ENCODE measurements around the gene AKAP5. TPM values are rescaled to one million over a fixed set of nuclear protein-coding genes. Genes with fewer than 3 reads are reported as not detected.
A peak's percentile ranks its signal among the peaks of the same experiment; 100 is the strongest.

The AKAP5 gene
- total and polyA plus RNA-seq, 2 donors (not counting 1 experiment from before 2014, with no cell fraction given) = 0.21 to 1.4 TPM

DNA sequence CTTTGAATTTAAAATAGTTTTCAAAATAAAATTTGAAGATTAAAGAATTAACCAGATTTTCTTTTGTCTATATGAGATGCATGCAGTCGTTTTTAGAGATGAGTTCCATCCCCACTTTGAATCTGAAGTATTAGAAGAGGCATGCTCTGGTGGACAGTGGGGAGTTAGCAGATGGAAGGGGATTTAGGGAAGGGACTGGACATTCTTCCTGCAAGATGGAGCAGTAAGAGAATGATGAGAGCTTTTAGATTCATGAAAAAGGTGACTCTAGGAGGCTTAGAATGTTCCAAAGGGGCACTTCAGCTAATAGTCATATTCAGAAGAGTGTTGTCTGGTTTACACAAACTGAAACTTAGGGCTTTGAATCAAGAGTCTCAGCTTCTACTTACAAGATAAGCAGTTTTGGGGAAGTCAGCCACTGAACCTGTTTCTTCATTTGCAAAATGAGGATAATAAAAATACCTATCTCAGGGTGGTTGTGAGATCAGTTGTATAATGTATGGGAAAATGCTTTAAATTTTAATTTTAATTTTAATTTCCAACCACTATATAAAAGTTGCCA lies 43.0 kb downstream of the AKAP5 start:
- ChIA-PET POLR2A (no interaction called here), CTCF (interaction anchor here (1.6 to 10.3 kb wide), 5 partner anchors 13 to 165 kb away, joined by 3 to 92 read pairs (median 37); no protein-coding TSS in a partner anchor)
- H3K4me3 Mint-ChIP-seq = peak overlapping the region; percentile 67
- ATAC-seq (ENCODE audit: low read depth) = no peak
- H3K4me1 Mint-ChIP-seq = peaks cover 69% of the 10 kb centered on the region
- intact Hi-C loops (cut with micrococcal nuclease) = no loop called here
- Histone ChIP-seq H3K36me3 (replicated peaks in 1 of 2; ENCODE audit: control extremely low read depth in 1 of 2, control insufficient read depth in 1 of 2, extremely low read depth in 1 of 2, insufficient read depth in 2 of 2, low read length in 1 of 2) (peaks cover 0 to 3% of the 10 kb centered on the region in 2 experiments), H4K20me1 (ENCODE audit: control insufficient read depth, insufficient read depth, low read length, poor library complexity, severe bottlenecking) (peaks cover 63% of the 10 kb centered on the region), H3K4me2 (replicated peaks; ENCODE audit: low read depth, low read length, poor library complexity, severe bottlenecking) (peak overlapping the region; percentile 86), H3K27me3 (replicated peaks in 1 of 4; ENCODE audit: control extremely low read depth in 1 of 4, control insufficient read depth in 3 of 4, insufficient read depth in 4 of 4, low read length in 3 of 4) (no peaks in the 10 kb centered on the region), H2AFZ (ENCODE audit: insufficient read depth, low read depth, low read length, poor library complexity, severe bottlenecking) (no peak overlapping the region), H3K4me3 (ENCODE audit: control extremely low read depth in 1 of 5, extremely low read depth in 1 of 5, insufficient read depth in 1 of 5, low read depth in 2 of 5, low read length in 4 of 5) (peak overlapping the region in 1 of 5 experiments; percentile 12), H3K9ac (ENCODE audit: low read length) (no peak overlapping the region), H3K4me1 (ENCODE audit: control insufficient read depth in 2 of 2, insufficient read depth in 2 of 2, low read length in 2 of 2) (peaks cover 58 to 62% of the 10 kb centered on the region in 2 donors), H3K79me2 (ENCODE audit: control insufficient read depth, insufficient read depth, low read length) (peaks cover 85% of the 10 kb centered on the region), H3K9me3 (ENCODE audit: control extremely low read depth in 1 of 3, control insufficient read depth in 2 of 3, insufficient read depth in 1 of 3, low read length in 2 of 3) (no peaks in the 10 kb centered on the region), H3K27ac (ENCODE audit: low read length in 2 of 2) (peak overlapping the region; percentile 99 to 100)
- no peaks in the 10 kb centered on the region for H3K9me3 Mint-ChIP-seq (ENCODE audit: insufficient read depth)
- peak; percentile 57 for DNase-seq
- H3K27ac Mint-ChIP-seq = peak overlapping the region; percentile 87
- no peak for TF ChIP-seq CTCF (IDR thresholded peaks at IDR 0.05)
- no peak for TF ChIP-seq EZH2 (IDR thresholded peaks at IDR 0.05; ENCODE audit: borderline replicate concordance, insufficient read depth, low read depth, low read length, poor library complexity, severe bottlenecking)
- H3K27me3 Mint-ChIP-seq = no peaks in the 10 kb centered on the region
- WGBS (ENCODE audit: insufficient coverage) = 22% methylated on average over 1 of the region's 1 CpG

- CTCF ChIA-PET = interaction anchor here (1.0 to 10.3 kb wide), 8 partner anchors 12 to 171 kb away, joined by 3 to 92 read pairs (median 6); partner anchors contain the start of gene HSPA2
- intact Hi-C loops (cut with micrococcal nuclease) = no loop called here
- H4K20me1 ChIP-seq (ENCODE audit: control insufficient read depth, insufficient read depth, low read length, poor library complexity, severe bottlenecking) = peaks cover 71% of the 10 kb centered on the region
- DNase-seq (no peak), ATAC-seq (ENCODE audit: low read depth) (no peak)
- Mint-ChIP-seq H3K9me3 (ENCODE audit: insufficient read depth) (no peaks in the 10 kb centered on the region), H3K27me3 (no peaks in the 10 kb centered on the region), H3K27ac (peak overlapping the region; percentile 27), H3K4me3 (peak overlapping the region; percentile 47), H3K4me1 (peaks cover 73% of the 10 kb centered on the region)
- no peak overlapping the region for H3K9ac ChIP-seq (ENCODE audit: low read length)
- H2AFZ ChIP-seq (ENCODE audit: insufficient read depth, low read depth, low read length, poor library complexity, severe bottlenecking) = no peak overlapping the region
- peak overlapping the region; percentile 86 for H3K4me2 ChIP-seq (replicated peaks; ENCODE audit: low read depth, low read length, poor library complexity, severe bottlenecking)
- no peak for TF ChIP-seq EZH2 (IDR thresholded peaks at IDR 0.05; ENCODE audit: borderline replicate concordance, insufficient read depth, low read depth, low read length, poor library complexity, severe bottlenecking)
- TF ChIP-seq CTCF (IDR thresholded peaks at IDR 0.05) = no peak
- H3K27me3 ChIP-seq (replicated peaks in 1 of 4; ENCODE audit: control extremely low read depth in 1 of 4, control insufficient read depth in 3 of 4, insufficient read depth in 4 of 4, low read length in 3 of 4) = no peaks in the 10 kb centered on the region
- no peak overlapping the region for H3K4me3 ChIP-seq (ENCODE audit: control extremely low read depth in 1 of 5, extremely low read depth in 1 of 5, insufficient read depth in 1 of 5, low read depth in 2 of 5, low read length in 4 of 5)
- H3K9me3 ChIP-seq (ENCODE audit: control extremely low read depth in 1 of 3, control insufficient read depth in 2 of 3, insufficient read depth in 1 of 3, low read length in 2 of 3) = no peaks in the 10 kb centered on the region
- WGBS (ENCODE audit: insufficient coverage) = 84% methylated on average over 6 of the region's 8 CpGs
- peak overlapping the region in 1 of 2 donors; percentile 49 for H3K27ac ChIP-seq (ENCODE audit: low read length in 2 of 2)
- H3K79me2 ChIP-seq (ENCODE audit: control insufficient read depth, insufficient read depth, low read length) = peaks cover 91% of the 10 kb centered on the region
- POLR2A ChIA-PET = interaction anchor here (1.0 to 1.4 kb wide), 2 partner anchors 13 to 165 kb away, joined by 3 to 7 read pairs; no protein-coding TSS in a partner anchor
- peaks cover 0 to 3% of the 10 kb centered on the region in 2 experiments for H3K36me3 ChIP-seq (replicated peaks in 1 of 2; ENCODE audit: control extremely low read depth in 1 of 2, control insufficient read depth in 1 of 2, extremely low read depth in 1 of 2, insufficient read depth in 2 of 2, low read length in 1 of 2)
- H3K4me1 ChIP-seq (ENCODE audit: control insufficient read depth in 2 of 2, insufficient read depth in 2 of 2, low read length in 2 of 2) = peaks cover 58 to 62% of the 10 kb centered on the region in 2 donors
Observed at GRCh38 chr14:64509036-64509435, 43.7 kb downstream of the AKAP5 start.
